Body of pancreas (tissue), 4 donors: ENCODE data around the gene A3GALT2. TPM values are rescaled to one million over a fixed set of nuclear protein-coding genes. Genes with fewer than 3 reads are reported as not detected.
A peak's percentile ranks its signal among the peaks of the same experiment; 100 is the strongest.

Experiments
- ATAC-seq: fragments of 150-250 bp; one replicate; pipeline ENCODE4 v1.9.1; 2016
- DNase-seq, 4 donors: peaks; one replicate each; pipeline ENCODE4 v3.0.0-alpha.2; 2019
- H3K27ac ChIP-seq, 4 donors: fragments of 200-600 bp; sonication (generic); 1 replicate in 3 of 4; 2 replicates in 1 of 4; pipeline versions ENCODE4 v1.5.1 to v1.6.1; 2016 to 2019; ENCODE audit warnings: mild to moderate bottlenecking in 1 of 4, mixed read lengths in 1 of 4, moderate library complexity in 1 of 4
- H3K27me3 ChIP-seq, 2 donors: fragments of 200-600 bp; sonication (generic); one replicate each; pipeline ENCODE4 v1.6.0; 2016; ENCODE audit warnings: mild to moderate bottlenecking in 1 of 2
- H3K36me3 ChIP-seq, 2 donors: fragments of 200-600 bp; sonication (generic); replicated peaks in 1 of 2; 2 replicates each; pipeline ENCODE4 v1.5.1; 2016; ENCODE audit warnings: low read depth in 2 of 2; ENCODE audit not compliant: insufficient read depth in 1 of 2
- H3K4me1 ChIP-seq: fragments of 200-600 bp; sonication (generic); one replicate; pipeline ENCODE4 v1.6.0; 2016
- H3K4me3 ChIP-seq, 2 donors: fragments of 200-600 bp; sonication (generic); 1 replicate in 1 of 2; 2 replicates in 1 of 2; pipeline ENCODE4 v1.5.1; 2016 to 2019
- H3K9me3 ChIP-seq, 3 donors: fragments of 200-600 bp; sonication (generic); 1 replicate in 2 of 3; 2 replicates in 1 of 3; pipeline ENCODE4 v1.5.1; 2016
- CTCF ChIP-seq, 7 experiments: fragments of 450-650 bp in 4 of 7; fragments of 200-600 bp in 3 of 7; sonication (generic) in 3 of 7; IDR thresholded peaks; one replicate each; pipeline ENCODE4 v1.5.1; 2016 to 2019; ENCODE audit warnings: antibody characterized with exemption in 7 of 7
- POLR2A ChIP-seq, 3 donors: fragments of 450-650 bp; IDR thresholded peaks; one replicate each; pipeline ENCODE4 v1.6.1; 2016; ENCODE audit warnings: antibody characterized with exemption in 3 of 3, mild to moderate bottlenecking in 2 of 3
- WGBS, 2 donors: methylation state at CpG; one replicate each; pipeline ENCODE4 v1.1.5; 2017; 5-methylcytosine and 5-hydroxymethylcytosine counted together
- intact Hi-C: fragments of 100-400 bp; cut with DNase I; formaldehyde crosslinking; loops from one replicate; pipeline ENCODE4 v1.15.1; 2023
- total RNA-seq, 2 donors: library from RNA; depleted of rRNA; stranded (reverse); fragments of >200 nt; gene quantifications; one replicate each; pipeline ENCODE4 v1.1.0, GENCODE V29; 2016

The A3GALT2 gene
- total RNA-seq, 2 donors from 2014 or later, result not detected

GRCh38 chr1:33368431-33368830, 47.5 kb upstream of the A3GALT2 start:
- H3K27me3 ChIP-seq, result no peaks in the 10 kb centered on the region
- no peaks in the 10 kb centered on the region for H3K9me3 ChIP-seq
- no peak overlapping the region for H3K27ac ChIP-seq
- TF ChIP-seq CTCF (IDR thresholded peaks at IDR 0.05) (no peak), POLR2A (IDR thresholded peaks at IDR 0.05) (no peak)
- H3K36me3 ChIP-seq, result peaks cover 0 to 2% of the 10 kb centered on the region in 2 donors
- WGBS, 2 donors, result 81 to 94% methylated on average over 13 to 15 of the region's 15 CpGs
- no peak for DNase-seq
- ATAC-seq, result no peak
- intact Hi-C loops, result loop anchor here (5.0 kb wide), 1 partner anchor 71 kb away; no protein-coding TSS in a partner anchor
- H3K4me3 ChIP-seq, result no peak overlapping the region
- peaks cover 18% of the 10 kb centered on the region for H3K4me1 ChIP-seq

GRCh38 chr1:33367485-33368405, 46.8 kb upstream of the A3GALT2 start:
- Histone ChIP-seq H3K36me3 (peaks cover 0 to 2% of the 10 kb centered on the region in 2 donors), H3K27me3 (no peaks in the 10 kb centered on the region), H3K4me3 (no peak overlapping the region), H3K9me3 (no peaks in the 10 kb centered on the region), H3K4me1 (peaks cover 22% of the 10 kb centered on the region), H3K27ac (no peak overlapping the region)
- TF ChIP-seq CTCF (IDR thresholded peaks at IDR 0.05), result peak; percentile 91 to 97 (median 95)
- TF ChIP-seq POLR2A (IDR thresholded peaks at IDR 0.05), result no peak
- peak; percentile 88 to 89 (median 89) for DNase-seq
- intact Hi-C loops, result loop anchor here (5.0 kb wide), 1 partner anchor 70 kb away; no protein-coding TSS in a partner anchor
- ATAC-seq, result peak; percentile 73
- WGBS, 2 donors, result 38 to 39% methylated on average over 18 to 23 of the region's 23 CpGs

DNA sequence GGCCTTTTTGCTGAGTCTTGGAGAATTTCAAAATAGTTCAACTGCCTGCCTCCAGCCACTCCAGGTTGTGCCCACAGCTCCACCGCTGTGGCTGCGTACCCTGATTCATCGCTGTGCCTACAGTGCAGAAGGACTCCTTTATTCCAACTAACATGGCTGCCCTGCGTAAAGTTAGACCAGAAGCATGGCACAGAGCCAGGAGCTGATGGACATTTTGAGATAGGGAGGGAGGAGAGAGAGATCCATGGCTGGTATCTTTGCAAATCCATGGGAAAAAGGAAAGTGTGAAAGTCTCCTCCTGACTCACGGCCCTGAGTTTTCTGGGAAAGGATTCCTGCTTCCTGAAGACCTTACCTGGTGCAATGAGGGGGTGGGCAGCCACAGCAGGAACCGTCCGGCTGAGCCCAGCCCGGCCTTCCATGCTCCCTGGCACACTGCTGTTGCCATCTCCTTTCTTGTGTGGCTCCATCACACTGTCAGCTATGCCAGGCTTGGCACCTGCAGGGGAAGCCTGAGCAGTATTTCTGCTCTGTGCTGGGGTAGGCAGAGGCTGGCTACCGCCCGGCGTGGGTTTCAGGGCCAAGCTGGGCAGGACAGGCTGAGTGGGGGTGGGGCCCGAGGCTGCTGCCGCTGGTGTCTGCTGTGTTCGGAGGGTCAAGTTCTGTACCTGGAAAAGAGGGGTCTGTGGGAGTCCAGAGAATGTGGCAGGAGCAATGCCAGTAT, 46.0 kb upstream of the A3GALT2 start:
- 75 to 79% methylated on average over 10 to 14 of the region's 14 CpGs for WGBS, 2 donors
- Histone ChIP-seq H3K4me1 (peaks cover 22% of the 10 kb centered on the region), H3K27ac (no peak overlapping the region), H3K9me3 (no peaks in the 10 kb centered on the region), H3K36me3 (no peaks in the 10 kb centered on the region), H3K4me3 (no peak overlapping the region), H3K27me3 (no peaks in the 10 kb centered on the region)
- intact Hi-C loops, result loop anchor here (5.0 kb wide), 1 partner anchor 70 kb away; no protein-coding TSS in a partner anchor
- DNase-seq, result no peak
- ATAC-seq, result no peak
- TF ChIP-seq CTCF (IDR thresholded peaks at IDR 0.05), result no peak
- no peak for TF ChIP-seq POLR2A (IDR thresholded peaks at IDR 0.05)

- peaks cover 22% of the 10 kb centered on the region for H3K4me1 ChIP-seq
- H3K27me3 ChIP-seq, result no peaks in the 10 kb centered on the region
- peak overlapping the region in 1 of 4 donors; percentile 84 for H3K27ac ChIP-seq
- no peaks in the 10 kb centered on the region for H3K36me3 ChIP-seq
- H3K9me3 ChIP-seq, result no peaks in the 10 kb centered on the region
- H3K4me3 ChIP-seq, result no peak overlapping the region
- 78 to 93% methylated on average over 8 to 9 of the region's 9 CpGs for WGBS, 2 donors
- TF ChIP-seq CTCF (IDR thresholded peaks at IDR 0.05), result no peak
- TF ChIP-seq POLR2A (IDR thresholded peaks at IDR 0.05), result no peak
- DNase-seq (peak in 1 of 4 donors; percentile 27), ATAC-seq (no peak)
- intact Hi-C loops, result loop anchor here (5.0 kb wide), 1 partner anchor 68 kb away; no protein-coding TSS in a partner anchor
These were observed 44.7 kb upstream of the A3GALT2 start for GRCh38 chr1:33365560-33365997.
